Measurements from ENCODE around the gene LGR4. TPM values are rescaled to one million over a fixed set of nuclear protein-coding genes. Genes with fewer than 3 reads are reported as not detected.

Gene LGR4
- total RNA-seq, 1 experiment from 2014 or later, result 33.4 TPM

DNA sequence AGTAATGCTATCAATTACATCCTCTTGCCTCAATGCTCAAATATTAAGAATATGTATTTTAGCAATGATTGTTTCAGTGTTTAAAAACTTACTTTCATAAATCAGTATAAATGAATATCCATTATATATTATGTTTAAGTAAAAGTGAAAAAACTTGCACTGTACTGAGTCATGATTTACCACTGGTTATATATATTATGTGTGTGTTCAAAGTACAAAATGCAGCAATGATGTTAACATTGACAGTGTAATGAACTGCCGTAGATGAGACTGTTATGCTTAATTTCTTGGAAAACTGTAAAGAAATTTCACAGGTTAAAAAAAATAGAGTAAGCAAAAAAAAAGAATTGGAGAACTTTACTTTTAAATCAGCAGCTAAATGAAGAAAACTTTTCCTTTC, 25.3 kb upstream of the LGR4 start:
- no peak overlapping the region for H3K4me3 ChIP-seq
- H3F3A ChIP-seq (ENCODE audit: insufficient read depth, low read depth), result peaks cover 21% of the 10 kb centered on the region
- no peaks in the 10 kb centered on the region for H3K9me3 ChIP-seq (ENCODE audit: insufficient read depth, low read depth)
- no peaks in the 10 kb centered on the region for H3K27me3 ChIP-seq (ENCODE audit: insufficient read depth, low read depth)
- no peaks in the 10 kb centered on the region for H3K9me2 ChIP-seq (ENCODE audit: insufficient read depth)
- CTCF ChIA-PET, result interaction anchor here (0.6 kb wide), 1 partner anchor 269 kb away, joined by 5 read pairs; no protein-coding TSS in a partner anchor
- no peak overlapping the region for H2AFZ ChIP-seq
- intact Hi-C loops (cut with micrococcal nuclease; ENCODE audit: unreplicated experiment), result no loop called here
- TF ChIP-seq EZH2 (IDR thresholded peaks at IDR 0.05; ENCODE audit: low read depth), result no peak
- TF ChIP-seq, protein P1, sequence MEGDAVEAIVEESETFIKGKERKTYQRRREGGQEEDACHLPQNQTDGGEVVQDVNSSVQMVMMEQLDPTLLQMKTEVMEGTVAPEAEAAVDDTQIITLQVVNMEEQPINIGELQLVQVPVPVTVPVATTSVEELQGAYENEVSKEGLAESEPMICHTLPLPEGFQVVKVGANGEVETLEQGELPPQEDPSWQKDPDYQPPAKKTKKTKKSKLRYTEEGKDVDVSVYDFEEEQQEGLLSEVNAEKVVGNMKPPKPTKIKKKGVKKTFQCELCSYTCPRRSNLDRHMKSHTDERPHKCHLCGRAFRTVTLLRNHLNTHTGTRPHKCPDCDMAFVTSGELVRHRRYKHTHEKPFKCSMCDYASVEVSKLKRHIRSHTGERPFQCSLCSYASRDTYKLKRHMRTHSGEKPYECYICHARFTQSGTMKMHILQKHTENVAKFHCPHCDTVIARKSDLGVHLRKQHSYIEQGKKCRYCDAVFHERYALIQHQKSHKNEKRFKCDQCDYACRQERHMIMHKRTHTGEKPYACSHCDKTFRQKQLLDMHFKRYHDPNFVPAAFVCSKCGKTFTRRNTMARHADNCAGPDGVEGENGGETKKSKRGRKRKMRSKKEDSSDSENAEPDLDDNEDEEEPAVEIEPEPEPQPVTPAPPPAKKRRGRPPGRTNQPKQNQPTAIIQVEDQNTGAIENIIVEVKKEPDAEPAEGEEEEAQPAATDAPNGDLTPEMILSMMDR (conservative IDR thresholded peaks at IDR 0.05), result no peak
- peaks cover 38% of the 10 kb centered on the region for H3K36me3 ChIP-seq (ENCODE audit: low read depth)
- POLR2A ChIA-PET (ENCODE audit: unreplicated experiment), result interaction anchor here (0.5 kb wide), 1 partner anchor 12 kb away, joined by 3 read pairs; no protein-coding TSS in a partner anchor
- H4K20me1 ChIP-seq (ENCODE audit: insufficient read depth), result peaks cover 35% of the 10 kb centered on the region
- H3K4me1 ChIP-seq (replicated peaks; ENCODE audit: insufficient read depth), result no peaks in the 10 kb centered on the region
- H3K4me2 ChIP-seq, result no peak overlapping the region
- DNase-seq, result no peak
- BruUV-seq (replicated peaks), result no TSS peak
- peaks cover 19% of the 10 kb centered on the region for H3K79me2 ChIP-seq (ENCODE audit: low read depth)
- no peak overlapping the region for H3K27ac ChIP-seq

DNA sequence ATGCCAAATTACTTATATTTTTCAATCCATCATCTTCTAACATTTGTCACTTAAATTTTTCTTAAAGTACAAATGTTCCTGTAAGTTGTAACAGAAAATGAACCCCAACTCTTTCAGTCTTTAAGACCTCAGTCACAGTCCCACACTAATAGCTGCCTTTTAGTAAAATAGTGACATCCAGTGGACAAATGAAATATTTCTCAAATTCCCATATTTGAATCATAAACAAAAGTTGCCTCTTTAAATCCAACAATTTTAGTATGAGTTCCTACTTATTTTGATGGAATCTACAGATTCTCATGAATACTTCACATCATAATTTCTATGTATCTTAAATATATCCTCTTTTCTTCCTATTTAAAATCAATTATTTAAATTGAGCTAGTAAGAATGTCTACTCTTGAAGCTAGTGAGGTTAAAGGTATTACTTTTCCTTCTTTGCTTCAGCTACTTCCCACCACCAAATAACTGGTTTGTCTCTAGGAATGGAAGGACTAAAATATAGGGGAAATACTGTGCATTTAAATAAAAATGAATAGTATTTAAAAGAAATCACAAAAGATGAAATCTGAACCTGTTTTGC, 24.8 kb upstream of the LGR4 start:
- Histone ChIP-seq H3K4me1 (replicated peaks; ENCODE audit: insufficient read depth) (no peaks in the 10 kb centered on the region), H3K4me3 (no peak overlapping the region), H3K27ac (no peak overlapping the region), H2AFZ (no peak overlapping the region), H3K9me2 (ENCODE audit: insufficient read depth) (no peaks in the 10 kb centered on the region), H3K79me2 (ENCODE audit: low read depth) (peaks cover 14% of the 10 kb centered on the region), H3K36me3 (ENCODE audit: low read depth) (peaks cover 38% of the 10 kb centered on the region), H3F3A (ENCODE audit: insufficient read depth, low read depth) (peaks cover 21% of the 10 kb centered on the region), H4K20me1 (ENCODE audit: insufficient read depth) (peaks cover 35% of the 10 kb centered on the region), H3K9me3 (ENCODE audit: insufficient read depth, low read depth) (no peaks in the 10 kb centered on the region), H3K4me2 (no peak overlapping the region), H3K27me3 (ENCODE audit: insufficient read depth, low read depth) (no peaks in the 10 kb centered on the region)
- POLR2A ChIA-PET (ENCODE audit: unreplicated experiment), result interaction anchor here (0.5 kb wide), 1 partner anchor 11 kb away, joined by 3 read pairs; no protein-coding TSS in a partner anchor
- DNase-seq, result no peak
- BruUV-seq (replicated peaks), result no TSS peak
- no peak for TF ChIP-seq EZH2 (IDR thresholded peaks at IDR 0.05; ENCODE audit: low read depth)
- TF ChIP-seq, protein P1 (conservative IDR thresholded peaks at IDR 0.05), result peak; percentile 56
- intact Hi-C loops (cut with micrococcal nuclease; ENCODE audit: unreplicated experiment), result no loop called here
- CTCF ChIA-PET, result interaction anchor here (0.6 to 0.7 kb wide), 3 partner anchors 15 to 1632 kb away, joined by 3 to 5 read pairs (median 4); no protein-coding TSS in a partner anchor

- peaks cover 27% of the 10 kb centered on the region for H4K20me1 ChIP-seq (ENCODE audit: insufficient read depth)
- ChIA-PET POLR2A (ENCODE audit: unreplicated experiment) (interaction anchor here (0.6 kb wide), 1 partner anchor 28 kb away, joined by 7 read pairs; no protein-coding TSS in a partner anchor), CTCF (interaction anchor here (0.7 kb wide), 1 partner anchor 475 kb away, joined by 3 read pairs; no protein-coding TSS in a partner anchor)
- H3K9me2 ChIP-seq (ENCODE audit: insufficient read depth), result no peaks in the 10 kb centered on the region
- H3F3A ChIP-seq (ENCODE audit: insufficient read depth, low read depth), result peaks cover 21% of the 10 kb centered on the region
- H3K9me3 ChIP-seq (ENCODE audit: insufficient read depth, low read depth), result no peaks in the 10 kb centered on the region
- no peak overlapping the region for H2AFZ ChIP-seq
- H3K27me3 ChIP-seq (ENCODE audit: insufficient read depth, low read depth), result no peaks in the 10 kb centered on the region
- peaks cover 8% of the 10 kb centered on the region; the same call in 1 of the 2 replicates for H3K79me2 ChIP-seq (ENCODE audit: low read depth)
- H3K4me1 ChIP-seq (replicated peaks; ENCODE audit: insufficient read depth), result no peaks in the 10 kb centered on the region
- H3K4me2 ChIP-seq, result no peak overlapping the region
- no peak overlapping the region for H3K4me3 ChIP-seq
- no peak for DNase-seq
- no peak overlapping the region for H3K27ac ChIP-seq
- BruUV-seq (replicated peaks), result no TSS peak
- intact Hi-C loops (cut with micrococcal nuclease; ENCODE audit: unreplicated experiment), result no loop called here
- TF ChIP-seq, protein P1 (conservative IDR thresholded peaks at IDR 0.05), result no peak
- TF ChIP-seq EZH2 (IDR thresholded peaks at IDR 0.05; ENCODE audit: low read depth), result no peak
- H3K36me3 ChIP-seq (ENCODE audit: low read depth), result peaks cover 38% of the 10 kb centered on the region
These were observed 23.9 kb upstream of the LGR4 start for GRCh38 chr11:27496461-27496860.

Measured in PC-9 (cell line).